DOHH2 (cell line): Measurements from ENCODE around the gene DNAJC5G.

Experiments used
- EZH2phosphoT487 ChIP-seq: fragments of 200-600 bp; sonication (generic); IDR thresholded peaks from 2 replicates; pipeline ENCODE4 v1.6.1; 2017; ENCODE audit warnings: borderline replicate concordance, mild to moderate bottlenecking, antibody characterized with exemption, low read length, moderate library complexity, mixed read lengths
- TF ChIP-seq, protein P1 (sequence below): fragments of 200-600 bp; sonication (generic); IDR thresholded peaks from one replicate; pipeline ENCODE4 v1.5.1; 2014; ENCODE audit warnings: antibody characterized with exemption, mild to moderate bottlenecking, low read depth, low read length; ENCODE audit not compliant: poor library complexity, severe bottlenecking

DNA sequence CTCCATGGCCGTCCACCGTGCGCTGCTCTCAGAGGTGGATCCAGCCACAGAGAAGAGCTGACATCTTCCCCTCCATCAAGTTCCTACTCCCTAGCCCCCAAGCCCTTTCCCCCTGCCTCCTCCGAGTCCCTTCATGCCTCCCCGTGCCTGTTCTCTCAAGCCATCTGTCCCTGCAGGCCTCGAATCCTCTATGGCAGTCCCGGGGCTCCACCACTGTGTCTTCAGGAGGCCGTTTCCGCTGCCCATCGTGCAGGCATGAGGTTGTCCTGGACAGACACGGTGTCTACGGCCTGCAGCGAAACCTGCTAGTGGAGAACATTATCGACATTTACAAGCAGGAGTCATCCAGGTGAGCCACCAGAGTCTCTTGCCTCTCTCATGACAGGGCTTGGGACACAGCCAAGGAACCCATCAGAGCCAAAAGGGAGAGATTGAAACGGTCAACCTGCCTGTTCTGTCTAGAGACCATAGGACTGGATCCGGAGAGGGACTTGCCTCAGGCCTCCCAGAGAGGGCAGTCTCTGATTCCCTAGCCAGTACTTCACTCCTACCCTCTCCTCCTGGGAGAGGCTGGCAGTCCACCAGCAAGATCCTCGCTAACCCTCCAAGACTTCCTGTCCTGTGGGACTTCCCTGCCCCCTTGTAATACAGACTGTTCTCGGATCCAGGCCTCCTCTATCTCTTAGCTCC lies 23.3 kb downstream of the DNAJC5G start:
- TF ChIP-seq, protein P1, sequence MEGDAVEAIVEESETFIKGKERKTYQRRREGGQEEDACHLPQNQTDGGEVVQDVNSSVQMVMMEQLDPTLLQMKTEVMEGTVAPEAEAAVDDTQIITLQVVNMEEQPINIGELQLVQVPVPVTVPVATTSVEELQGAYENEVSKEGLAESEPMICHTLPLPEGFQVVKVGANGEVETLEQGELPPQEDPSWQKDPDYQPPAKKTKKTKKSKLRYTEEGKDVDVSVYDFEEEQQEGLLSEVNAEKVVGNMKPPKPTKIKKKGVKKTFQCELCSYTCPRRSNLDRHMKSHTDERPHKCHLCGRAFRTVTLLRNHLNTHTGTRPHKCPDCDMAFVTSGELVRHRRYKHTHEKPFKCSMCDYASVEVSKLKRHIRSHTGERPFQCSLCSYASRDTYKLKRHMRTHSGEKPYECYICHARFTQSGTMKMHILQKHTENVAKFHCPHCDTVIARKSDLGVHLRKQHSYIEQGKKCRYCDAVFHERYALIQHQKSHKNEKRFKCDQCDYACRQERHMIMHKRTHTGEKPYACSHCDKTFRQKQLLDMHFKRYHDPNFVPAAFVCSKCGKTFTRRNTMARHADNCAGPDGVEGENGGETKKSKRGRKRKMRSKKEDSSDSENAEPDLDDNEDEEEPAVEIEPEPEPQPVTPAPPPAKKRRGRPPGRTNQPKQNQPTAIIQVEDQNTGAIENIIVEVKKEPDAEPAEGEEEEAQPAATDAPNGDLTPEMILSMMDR = no peak
- TF ChIP-seq EZH2phosphoT487 = no peak
